Stimulated activated CD8-positive, alpha-beta memory T cell treated with anti-CD3 and anti-CD28 coated beads, Interleukin-4, amount 100 ng/mL, for 48 hours (primary cell): ENCODE data around the gene ARHGAP45.

Experiments
- DNase-seq: peaks from one replicate; pipeline ENCODE4 v3.0.0-alpha.2; 2020

Gene ARHGAP45

GRCh38 chr19:1087813-1088415 is 20.9 kb downstream of the ARHGAP45 start:
- DNase-seq: no peak

- no peak for DNase-seq
Measured at GRCh38 chr19:1088416-1089010, 21.5 kb downstream of the ARHGAP45 start.

GRCh38 chr19:1089126-1089771 is 22.3 kb downstream of the ARHGAP45 start:
- DNase-seq: no peak

- peak; percentile 66 for DNase-seq
Measured at GRCh38 chr19:1089891-1090290, 22.9 kb downstream of the ARHGAP45 start.

- DNase-seq: peak; percentile 77
Measured at GRCh38 chr19:1090731-1091543, 24.0 kb downstream of the ARHGAP45 start.

GRCh38 chr19:1091544-1092175 is 24.7 kb downstream of the ARHGAP45 start:
- no peak for DNase-seq

GRCh38 chr19:1093330-1093729 is 26.4 kb downstream of the ARHGAP45 start:
- no peak for DNase-seq

- no peak for DNase-seq
Measured at GRCh38 chr19:1093811-1094553, 27.0 kb downstream of the ARHGAP45 start.

GRCh38 chr19:1094655-1094977 is 27.6 kb downstream of the ARHGAP45 start:
- no peak for DNase-seq

- peak; percentile 99 for DNase-seq
Measured at GRCh38 chr19:1094978-1095701, 28.2 kb downstream of the ARHGAP45 start, which contains the start of gene POLR2E. TSS of gene POLR2E (minus strand) at chr19:1095375. CDS start at chr19:1095315, 60 bp downstream.

GRCh38 chr19:1097810-1098176 is 30.8 kb downstream of the ARHGAP45 start:
- no peak for DNase-seq

GRCh38 chr19:1098177-1099051 is 31.4 kb downstream of the ARHGAP45 start:
- DNase-seq: no peak

- no peak for DNase-seq
Measured at GRCh38 chr19:1101337-1101698, 34.4 kb downstream of the ARHGAP45 start.

GRCh38 chr19:1102407-1103131 is 35.6 kb downstream of the ARHGAP45 start:
- DNase-seq: peak; percentile 85

GRCh38 chr19:1103132-1103707 is 36.3 kb downstream of the ARHGAP45 start:
- no peak for DNase-seq

GRCh38 chr19:1103708-1104310 is 36.8 kb downstream of the ARHGAP45 start, which contains the start of gene GPX4:
TSS of gene GPX4 (plus strand) at chr19:1103994. CDS start at chr19:1104044, 50 bp downstream.
- peak; percentile 98 for DNase-seq

- peak; percentile 82 for DNase-seq
Measured at GRCh38 chr19:1104311-1105007, 37.5 kb downstream of the ARHGAP45 start.
